Measurements from ENCODE around the gene SALL4.

- TF ChIP-seq POLR2A (IDR thresholded peaks at IDR 0.05): no peak
- no peak for TF ChIP-seq CTCF (IDR thresholded peaks at IDR 0.05)
- TF ChIP-seq POLR2AphosphoS5 (IDR thresholded peaks at IDR 0.05): no peak
These were observed 548 bp downstream of the SALL4 start for GRCh38 chr20:51801823-51802123.

Measured in prostate gland (tissue), 2 donors.